C4-2B (cell line): Measurements from ENCODE around the gene SMAD4.
"Not testable (repeated sequence)": the region's sequence is repeated elsewhere in the genome, so short reads cannot be mapped to it uniquely, and the experiment has no call there.

Source experiments
- H3K27ac ChIP-seq: fragments of 450-650 bp; 2 replicates; pipeline ENCODE4 v1.5.1; 2017
- CTCF ChIP-seq: fragments of 450-650 bp; conservative IDR thresholded peaks from 2 replicates; pipeline ENCODE4 v1.5.1; 2017; ENCODE audit warnings: mild to moderate bottlenecking
- ZFX ChIP-seq: fragments of 450-650 bp; IDR thresholded peaks from 2 replicates; pipeline ENCODE4 v1.6.1; 2017

Gene SMAD4

GRCh38 chr18:51110073-51110797 lies 80.2 kb downstream of the SMAD4 start:
- H3K27ac ChIP-seq, result no peak overlapping the region
- TF ChIP-seq CTCF (peak; percentile 89), ZFX (no peak)

- H3K27ac ChIP-seq, result not testable (repeated sequence)
Measured at GRCh38 chr18:51111633-51112355, 81.8 kb downstream of the SMAD4 start.

- not testable (repeated sequence) for H3K27ac ChIP-seq
Measured at GRCh38 chr18:51116996-51117395, 87.0 kb downstream of the SMAD4 start.

- not testable (repeated sequence) for H3K27ac ChIP-seq
Measured at GRCh38 chr18:51119561-51119960, 89.5 kb downstream of the SMAD4 start.

GRCh38 chr18:51119976-51120375 lies 90.0 kb downstream of the SMAD4 start:
- H3K27ac ChIP-seq, result not testable (repeated sequence)

GRCh38 chr18:51120809-51121596 lies 91.0 kb downstream of the SMAD4 start:
- H3K27ac ChIP-seq, result no peak overlapping the region

GRCh38 chr18:51121597-51121857 lies 91.5 kb downstream of the SMAD4 start:
- no peak for TF ChIP-seq ZFX
- no peak for TF ChIP-seq CTCF
- no peak overlapping the region for H3K27ac ChIP-seq

More at GRCh38 chr18:51120809-51121596, 91.0 kb downstream of the SMAD4 start:
- no peak for TF ChIP-seq ZFX
- no peak for TF ChIP-seq CTCF

- H3K27ac ChIP-seq, result no peak overlapping the region
- TF ChIP-seq CTCF (no peak), ZFX (no peak)
Measured at GRCh38 chr18:51122266-51123045, 92.4 kb downstream of the SMAD4 start.

- TF ChIP-seq CTCF, result no peak
- no peak for TF ChIP-seq ZFX
- no peak overlapping the region for H3K27ac ChIP-seq
Measured at GRCh38 chr18:51123046-51123395, 93.0 kb downstream of the SMAD4 start.
